SIG-M5 (cell line): ENCODE results near the gene SNCAIP.

Experiments
- DNase-seq: peaks from one replicate; lab custom pipeline; 2025; lab: John Stamatoyannopoulos, UW

Gene SNCAIP

GRCh38 chr5:122501089-122501435 lies 189.0 kb downstream of the SNCAIP start:
- no peak for DNase-seq

GRCh38 chr5:122507045-122507444 lies 195.0 kb downstream of the SNCAIP start:
- DNase-seq, result no peak

GRCh38 chr5:122507581-122507980 lies 195.5 kb downstream of the SNCAIP start:
- DNase-seq, result no peak

- DNase-seq, result no peak
Measured at GRCh38 chr5:122508623-122509022, 196.6 kb downstream of the SNCAIP start.
